Effector memory CD4-positive, alpha-beta T cell (primary cell): ENCODE data around the gene PSMA6.
"Not testable (repeated sequence)": the region's sequence is repeated elsewhere in the genome, so short reads cannot be mapped to it uniquely, and the experiment has no call there.

Source experiments
- DNase-seq, 3 donors: peaks; one replicate each; pipeline ENCODE4 v3.0.0-alpha.2; 2020
- H3K27ac ChIP-seq: 2 replicates; pipeline ENCODE4 v1.7.0; 2013; ENCODE audit warnings: mild to moderate bottlenecking, low read length, moderate library complexity; ENCODE audit not compliant: insufficient read depth, poor library complexity, severe bottlenecking
- H3K27me3 ChIP-seq: replicated peaks from 2 replicates; pipeline ENCODE4 v1.7.0; 2013; ENCODE audit warnings: mild to moderate bottlenecking, low read length; ENCODE audit not compliant: insufficient read depth, control insufficient read depth, poor library complexity, severe bottlenecking
- H3K36me3 ChIP-seq: 2 replicates; pipeline ENCODE4 v1.7.0; 2013; ENCODE audit warnings: mild to moderate bottlenecking, low read length, moderate library complexity; ENCODE audit not compliant: control insufficient read depth, insufficient read depth
- H3K4me1 ChIP-seq: 2 replicates; pipeline ENCODE4 v1.7.0; 2013; ENCODE audit warnings: low read length, mild to moderate bottlenecking; ENCODE audit not compliant: control insufficient read depth, insufficient read depth, poor library complexity, severe bottlenecking
- H3K4me3 ChIP-seq: 2 replicates; pipeline ENCODE4 v1.7.0; 2013; ENCODE audit warnings: low read length, low read depth, mild to moderate bottlenecking; ENCODE audit not compliant: insufficient read depth, poor library complexity, severe bottlenecking
- H3K9me3 ChIP-seq: 2 replicates; pipeline ENCODE4 v1.7.0; 2013; ENCODE audit warnings: mild to moderate bottlenecking, low read length, moderate library complexity; ENCODE audit not compliant: control insufficient read depth

Gene PSMA6

GRCh38 chr14:35254034-35254622, 38.1 kb upstream of the PSMA6 start:
- H3K4me1 ChIP-seq, DNase-seq, H3K36me3 ChIP-seq, H3K9me3 ChIP-seq, H3K4me3 ChIP-seq, H3K27ac ChIP-seq, H3K27me3 ChIP-seq: not testable (repeated sequence)

DNA sequence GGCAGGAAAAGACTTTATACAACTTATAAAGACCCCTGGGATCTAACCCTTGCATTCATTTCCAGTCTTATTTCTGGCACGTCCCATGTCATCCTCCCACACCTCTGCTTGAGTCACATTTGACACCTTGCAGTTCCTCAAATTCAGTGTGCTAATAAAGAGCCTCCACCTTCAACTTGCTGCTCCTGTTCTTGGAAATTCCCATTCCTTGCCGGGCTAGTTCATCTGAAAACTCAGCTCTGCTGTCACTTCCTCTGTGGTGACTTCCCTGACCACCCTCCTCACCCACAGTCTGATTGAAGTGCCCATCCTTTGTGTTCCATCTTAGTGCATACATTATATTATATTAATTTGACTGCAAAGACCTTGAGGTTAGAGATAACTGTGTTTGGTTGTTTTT, 37.4 kb upstream of the PSMA6 start:
- H3K9me3 ChIP-seq = no peaks in the 10 kb centered on the region
- DNase-seq = no peak

GRCh38 chr14:35255711-35256110, 36.5 kb upstream of the PSMA6 start:
- Histone ChIP-seq H3K4me1 (no peaks in the 10 kb centered on the region), H3K9me3 (no peaks in the 10 kb centered on the region), H3K36me3 (peaks cover 4% of the 10 kb centered on the region), H3K27me3 (no peaks in the 10 kb centered on the region), H3K4me3 (no peak overlapping the region), H3K27ac (no peak overlapping the region)
- DNase-seq = no peak

More for the DNA sequence above, 37.4 kb upstream of the PSMA6 start:
- Histone ChIP-seq H3K36me3 (no peaks in the 10 kb centered on the region), H3K27ac (no peak overlapping the region), H3K4me3 (no peak overlapping the region), H3K4me1 (no peaks in the 10 kb centered on the region), H3K27me3 (no peaks in the 10 kb centered on the region)

- Histone ChIP-seq H3K36me3 (peaks cover 4% of the 10 kb centered on the region), H3K4me3 (no peak overlapping the region), H3K9me3 (no peaks in the 10 kb centered on the region), H3K27ac (no peak overlapping the region), H3K27me3 (no peaks in the 10 kb centered on the region), H3K4me1 (no peaks in the 10 kb centered on the region)
- no peak for DNase-seq
These were observed 34.4 kb upstream of the PSMA6 start for GRCh38 chr14:35257809-35258208.

DNA sequence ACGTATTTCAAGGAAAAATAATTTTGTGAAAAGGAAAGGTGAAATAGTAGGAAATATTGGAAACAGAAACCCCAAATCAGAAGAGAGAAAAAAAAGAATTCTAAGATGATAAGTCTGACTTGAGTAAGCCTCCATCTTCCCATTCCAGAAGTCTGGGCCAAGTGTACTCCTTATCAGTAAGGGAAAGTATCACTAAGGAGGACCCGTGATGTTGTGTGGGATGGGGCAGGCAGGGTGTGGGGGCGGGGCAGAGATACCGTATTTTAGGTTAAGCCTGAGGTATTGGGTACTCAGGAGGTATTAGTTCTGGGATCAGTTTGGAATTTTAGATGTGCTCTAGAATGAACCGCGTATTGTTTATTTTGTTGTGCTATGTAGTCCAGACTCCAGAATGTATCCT, 33.8 kb upstream of the PSMA6 start:
- Histone ChIP-seq H3K36me3 (peaks cover 4% of the 10 kb centered on the region), H3K27me3 (no peaks in the 10 kb centered on the region), H3K4me3 (no peak overlapping the region)

DNA sequence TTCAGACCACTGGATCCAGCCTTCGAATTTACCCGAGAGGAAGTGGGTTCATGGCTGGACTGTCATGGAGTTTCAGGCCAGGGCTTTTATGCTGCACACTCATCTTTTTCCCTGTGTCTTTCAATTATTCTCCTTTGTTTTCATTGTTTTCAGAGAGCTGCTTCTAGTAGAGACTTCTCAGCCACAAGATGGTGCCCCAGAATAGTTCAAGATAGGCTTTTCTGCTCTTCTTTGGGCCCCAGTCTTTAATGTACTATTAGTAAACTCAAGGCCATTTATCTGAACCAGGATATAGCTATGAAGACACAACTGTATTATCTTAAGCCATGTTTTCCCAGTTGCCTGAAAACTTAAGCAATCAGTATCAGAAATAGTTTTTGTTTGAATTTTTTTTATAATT, 30.4 kb upstream of the PSMA6 start:
- no peak for DNase-seq
- H3K27ac ChIP-seq = no peak overlapping the region
- no peaks in the 10 kb centered on the region for H3K9me3 ChIP-seq
- H3K4me1 ChIP-seq = no peaks in the 10 kb centered on the region
- no peak overlapping the region for H3K4me3 ChIP-seq
- no peaks in the 10 kb centered on the region for H3K27me3 ChIP-seq
- peaks cover 8% of the 10 kb centered on the region for H3K36me3 ChIP-seq

More for the DNA sequence above, 33.8 kb upstream of the PSMA6 start:
- Histone ChIP-seq H3K9me3 (no peaks in the 10 kb centered on the region), H3K27ac (no peak overlapping the region), H3K4me1 (no peaks in the 10 kb centered on the region)
- DNase-seq = no peak

- Histone ChIP-seq H3K9me3 (no peaks in the 10 kb centered on the region), H3K4me1 (no peaks in the 10 kb centered on the region), H3K27ac (no peak overlapping the region), H3K36me3 (peaks cover 12% of the 10 kb centered on the region), H3K27me3 (no peaks in the 10 kb centered on the region), H3K4me3 (no peak overlapping the region)
- no peak for DNase-seq
These were observed 29.7 kb upstream of the PSMA6 start for GRCh38 chr14:35262436-35262835.

GRCh38 chr14:35268946-35269345, 23.2 kb upstream of the PSMA6 start:
- H3K4me3 ChIP-seq = no peak overlapping the region
- no peaks in the 10 kb centered on the region for H3K27me3 ChIP-seq
- DNase-seq = no peak

DNA sequence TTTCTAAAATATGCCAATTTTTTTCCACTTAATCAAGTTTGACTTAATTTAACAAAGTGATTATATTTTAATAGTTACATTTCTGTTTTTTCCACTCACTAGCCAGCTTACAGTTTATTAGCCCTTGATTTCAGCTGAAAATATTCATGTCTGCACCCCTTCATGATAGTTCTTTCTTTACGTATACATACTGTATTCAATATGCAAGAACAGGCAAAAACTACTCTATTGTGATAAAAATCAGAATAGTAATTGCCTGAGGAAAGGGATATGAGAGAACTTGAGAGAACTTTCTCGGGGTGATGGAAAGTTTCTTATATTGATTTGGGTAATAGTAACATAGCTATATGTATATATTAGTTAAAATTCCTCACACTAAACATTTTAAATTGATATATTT, 17.4 kb upstream of the PSMA6 start:
- Histone ChIP-seq H3K27ac (no peak overlapping the region), H3K9me3 (no peaks in the 10 kb centered on the region), H3K4me3 (no peak overlapping the region), H3K4me1 (no peaks in the 10 kb centered on the region), H3K36me3 (peaks cover 26% of the 10 kb centered on the region), H3K27me3 (no peaks in the 10 kb centered on the region)
- DNase-seq = no peak

More at GRCh38 chr14:35268946-35269345, 23.2 kb upstream of the PSMA6 start:
- peaks cover 33% of the 10 kb centered on the region for H3K36me3 ChIP-seq
- H3K4me1 ChIP-seq = no peaks in the 10 kb centered on the region
- H3K9me3 ChIP-seq = no peaks in the 10 kb centered on the region
- H3K27ac ChIP-seq = no peak overlapping the region

- DNase-seq = no peak
- no peaks in the 10 kb centered on the region for H3K4me1 ChIP-seq
- no peak overlapping the region for H3K27ac ChIP-seq
- H3K36me3 ChIP-seq = peaks cover 23% of the 10 kb centered on the region
- no peak overlapping the region for H3K4me3 ChIP-seq
- no peaks in the 10 kb centered on the region for H3K9me3 ChIP-seq
- H3K27me3 ChIP-seq = no peaks in the 10 kb centered on the region
These were observed 15.0 kb upstream of the PSMA6 start for GRCh38 chr14:35277179-35277578.
